ENCODE results near the gene SORCS1.

GRCh38 chr10:107002068-107002467, 162.4 kb downstream of the SORCS1 start:
- TF ChIP-seq EP300 (IDR thresholded peaks at IDR 0.05) (no peak), CTCF (IDR thresholded peaks at IDR 0.05) (no peak), POLR2A (IDR thresholded peaks at IDR 0.05; ENCODE audit: low read depth) (no peak)

Data from esophagus muscularis mucosa (tissue), 4 donors.